HCT116 (cell line): Measurements from ENCODE around the gene MOB2.

ENCODE experiments used
- YY1 ChIP-seq: IDR thresholded peaks from 2 replicates; pipeline ENCODE4 v1.6.1; 2011; ENCODE audit warnings: low read length, low read depth, moderate library complexity, mild to moderate bottlenecking; ENCODE audit not compliant: insufficient replicate concordance; ENCODE audit errors: extremely low read depth
- TF ChIP-seq, protein P1 (sequence below), 3 experiments: fragments of 200-600 bp in 1 of 3; sonication (generic) in 1 of 3; IDR thresholded peaks in 2 of 3; conservative IDR thresholded peaks in 1 of 3; 2 replicates each; pipeline ENCODE4 v1.5.1; 2012 to 2017; ENCODE audit warnings: low read depth in 2 of 3, low read length in 2 of 3, antibody characterized with exemption in 1 of 3, borderline replicate concordance in 1 of 3, control low read depth in 1 of 3, mild to moderate bottlenecking in 1 of 3, mixed read lengths in 1 of 3, mixed run types in 1 of 3, moderate library complexity in 1 of 3; ENCODE audit not compliant: insufficient read depth in 1 of 3

DNA sequence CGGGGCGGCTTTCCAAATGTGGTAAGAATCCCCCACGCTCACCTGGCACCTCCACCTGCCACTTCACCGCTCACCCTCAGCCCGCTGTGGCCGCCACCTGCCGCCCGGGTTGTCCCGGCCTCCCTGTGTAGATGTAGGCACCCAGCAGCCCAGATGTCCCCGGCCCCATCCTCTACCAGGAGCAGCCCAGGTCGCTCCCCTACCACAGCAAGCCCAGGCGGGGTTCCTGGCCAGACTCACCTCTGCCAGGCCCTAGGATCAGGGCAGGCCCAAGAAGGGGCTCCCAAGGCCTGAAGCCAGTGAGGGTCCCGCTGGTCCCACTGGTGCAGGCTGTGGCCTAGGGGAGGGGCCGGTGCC is 27.4 kb downstream of the MOB2 start:
- TF ChIP-seq, protein P1, sequence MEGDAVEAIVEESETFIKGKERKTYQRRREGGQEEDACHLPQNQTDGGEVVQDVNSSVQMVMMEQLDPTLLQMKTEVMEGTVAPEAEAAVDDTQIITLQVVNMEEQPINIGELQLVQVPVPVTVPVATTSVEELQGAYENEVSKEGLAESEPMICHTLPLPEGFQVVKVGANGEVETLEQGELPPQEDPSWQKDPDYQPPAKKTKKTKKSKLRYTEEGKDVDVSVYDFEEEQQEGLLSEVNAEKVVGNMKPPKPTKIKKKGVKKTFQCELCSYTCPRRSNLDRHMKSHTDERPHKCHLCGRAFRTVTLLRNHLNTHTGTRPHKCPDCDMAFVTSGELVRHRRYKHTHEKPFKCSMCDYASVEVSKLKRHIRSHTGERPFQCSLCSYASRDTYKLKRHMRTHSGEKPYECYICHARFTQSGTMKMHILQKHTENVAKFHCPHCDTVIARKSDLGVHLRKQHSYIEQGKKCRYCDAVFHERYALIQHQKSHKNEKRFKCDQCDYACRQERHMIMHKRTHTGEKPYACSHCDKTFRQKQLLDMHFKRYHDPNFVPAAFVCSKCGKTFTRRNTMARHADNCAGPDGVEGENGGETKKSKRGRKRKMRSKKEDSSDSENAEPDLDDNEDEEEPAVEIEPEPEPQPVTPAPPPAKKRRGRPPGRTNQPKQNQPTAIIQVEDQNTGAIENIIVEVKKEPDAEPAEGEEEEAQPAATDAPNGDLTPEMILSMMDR (IDR thresholded peaks at IDR 0.05 in 2 of 3, conservative IDR thresholded peaks at IDR 0.05 in 1 of 3; ENCODE audit: borderline replicate concordance in 1 of 3, insufficient read depth in 1 of 3, low read depth in 2 of 3, low read length in 2 of 3), result no peak
- no peak for TF ChIP-seq YY1
